Sigmoid colon (tissue), 4 donors: ENCODE measurements around the gene MYOF.

ENCODE experiments used
- CTCF ChIP-seq, 4 experiments: fragments of 450-650 bp in 3 of 4; fragments of 200-600 bp in 1 of 4; IDR thresholded peaks; one replicate each; pipeline ENCODE4 v1.5.1; 2016 to 2019; ENCODE audit warnings: antibody characterized with exemption in 4 of 4, mild to moderate bottlenecking in 3 of 4, moderate library complexity in 2 of 4
- EP300 ChIP-seq, 4 donors: sonication (generic); formaldehyde crosslinking; IDR thresholded peaks; one replicate each; pipeline ENCODE4 v1.6.1; 2017; ENCODE audit warnings: antibody characterized with exemption in 4 of 4
- POLR2AphosphoS5 ChIP-seq, 4 donors: sonication (generic); formaldehyde crosslinking; IDR thresholded peaks; one replicate each; pipeline ENCODE4 v1.6.1; 2017; ENCODE audit warnings: antibody characterized with exemption in 4 of 4

- TF ChIP-seq POLR2AphosphoS5 (IDR thresholded peaks at IDR 0.05) (peak in 2 of 4 donors; percentile 46 to 55), EP300 (IDR thresholded peaks at IDR 0.05) (peak in 1 of 4 donors; percentile 21), CTCF (IDR thresholded peaks at IDR 0.05) (no peak)
Observed at GRCh38 chr10:93462881-93463280, 19.3 kb downstream of the MYOF start.
